ENCODE results near the gene ADGRA1.

The ADGRA1 gene

DNA sequence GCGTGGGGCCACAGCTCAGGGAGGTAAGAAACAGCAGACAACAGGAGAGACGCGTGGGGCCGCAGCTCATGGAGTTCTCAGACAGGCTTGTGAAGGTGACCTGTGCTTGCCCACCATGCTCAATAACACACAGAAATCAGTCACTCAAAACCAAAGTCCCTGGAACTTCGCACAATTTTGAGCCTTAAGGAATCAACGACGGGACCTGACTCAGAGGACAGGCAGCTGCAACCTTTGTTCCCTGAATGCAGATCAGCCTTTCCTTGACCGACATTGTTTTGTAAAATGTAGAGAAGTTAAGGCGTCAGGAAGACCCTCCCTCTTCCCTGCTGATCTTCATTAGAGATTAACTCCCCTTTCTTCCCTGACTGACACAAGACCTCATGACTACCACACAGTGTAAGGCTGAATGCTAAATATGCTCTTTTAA is 63.8 kb downstream of the ADGRA1 start:
- DNase-seq, result no peak

- DNase-seq, result no peak
These were observed 66.7 kb downstream of the ADGRA1 start for GRCh38 chr10:133154411-133154810.

DNA sequence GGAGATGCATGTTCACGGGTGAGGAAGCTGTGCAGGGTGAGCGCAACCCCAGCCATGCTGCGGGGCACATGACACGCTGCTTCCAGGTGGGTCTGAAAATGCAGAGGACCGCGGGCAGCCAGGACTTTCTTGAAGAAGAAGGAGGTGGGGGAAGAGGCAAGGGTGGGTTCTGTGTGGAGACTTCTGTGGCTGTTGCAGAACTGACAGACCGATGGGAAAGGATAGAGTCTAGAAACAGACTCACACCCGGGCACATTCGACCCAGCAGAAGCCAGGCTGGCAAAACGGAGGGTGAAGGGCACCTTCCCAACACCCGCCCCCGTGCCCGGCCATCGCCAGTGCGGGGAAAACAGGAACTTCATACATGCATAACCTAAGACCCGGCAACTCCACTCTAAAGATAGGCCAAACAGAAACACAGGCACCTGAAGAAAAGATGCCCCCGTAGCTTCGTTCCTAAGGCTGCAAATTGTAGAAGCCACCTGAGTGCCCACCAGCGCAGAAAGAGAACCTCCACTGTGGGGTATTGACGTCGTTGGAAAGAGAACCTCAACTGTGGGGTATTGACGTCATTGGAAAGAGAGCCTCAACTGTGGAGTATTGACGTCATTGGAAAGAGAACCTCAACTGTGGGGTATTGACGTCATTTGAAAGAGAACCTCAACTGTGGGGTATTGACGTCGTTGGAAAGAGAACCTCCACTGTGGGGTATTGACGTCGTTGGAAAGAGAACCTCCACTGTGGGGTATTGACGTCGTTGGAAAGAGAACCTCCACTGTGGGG is 67.5 kb downstream of the ADGRA1 start:
- DNase-seq, result no peak

- DNase-seq, result no peak
These were observed 69.2 kb downstream of the ADGRA1 start for GRCh38 chr10:133156674-133157579.

- no peak for DNase-seq
These were observed 70.1 kb downstream of the ADGRA1 start for GRCh38 chr10:133157662-133158436.

GRCh38 chr10:133158437-133158755 is 70.7 kb downstream of the ADGRA1 start:
- no peak for DNase-seq

DNA sequence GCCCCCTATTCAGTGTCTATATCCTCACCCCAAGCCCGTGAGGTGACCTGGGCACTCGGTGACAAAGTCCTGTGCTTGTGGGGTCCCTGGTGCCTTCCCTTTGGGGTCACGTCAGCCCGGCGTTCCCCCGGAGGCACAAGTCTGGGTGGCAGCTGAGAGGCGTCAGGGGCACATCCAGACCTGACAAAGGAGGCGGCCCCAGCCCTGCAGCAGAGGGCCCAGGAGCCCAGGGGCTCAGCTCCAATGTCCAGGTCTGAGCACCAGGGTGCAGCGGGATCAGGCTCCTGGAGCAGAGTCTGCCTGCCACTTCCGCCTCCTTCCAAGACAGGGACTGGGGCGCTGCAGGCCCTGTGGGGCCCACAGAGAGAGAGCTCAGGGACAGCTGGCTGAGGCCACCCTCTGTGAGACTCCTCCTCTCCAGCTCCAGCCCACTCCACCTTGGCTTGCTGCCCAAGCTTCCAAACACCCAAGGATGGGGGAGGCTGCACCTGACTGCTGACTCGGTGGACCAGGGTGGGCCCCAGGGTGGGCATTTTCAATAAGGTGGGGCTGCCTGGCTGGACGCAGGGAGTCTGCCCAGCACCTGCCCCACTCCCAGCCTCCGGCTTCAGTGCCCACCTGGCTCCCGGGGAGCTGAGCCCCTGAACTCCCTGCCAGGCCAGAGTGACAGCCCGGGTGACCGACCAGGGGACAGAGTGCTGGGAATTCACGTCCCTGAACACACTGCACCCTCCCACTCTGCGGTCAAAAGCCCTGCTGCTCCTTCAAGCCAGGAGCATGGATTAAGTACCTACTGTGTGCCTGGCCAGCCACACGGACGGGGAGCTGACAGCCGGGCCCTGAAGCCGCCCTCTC is 71.3 kb downstream of the ADGRA1 start:
- DNase-seq, result peak in 1 of 2 experiments; percentile 21

GRCh38 chr10:133159611-133159949 is 71.9 kb downstream of the ADGRA1 start:
- DNase-seq, result no peak

DNA sequence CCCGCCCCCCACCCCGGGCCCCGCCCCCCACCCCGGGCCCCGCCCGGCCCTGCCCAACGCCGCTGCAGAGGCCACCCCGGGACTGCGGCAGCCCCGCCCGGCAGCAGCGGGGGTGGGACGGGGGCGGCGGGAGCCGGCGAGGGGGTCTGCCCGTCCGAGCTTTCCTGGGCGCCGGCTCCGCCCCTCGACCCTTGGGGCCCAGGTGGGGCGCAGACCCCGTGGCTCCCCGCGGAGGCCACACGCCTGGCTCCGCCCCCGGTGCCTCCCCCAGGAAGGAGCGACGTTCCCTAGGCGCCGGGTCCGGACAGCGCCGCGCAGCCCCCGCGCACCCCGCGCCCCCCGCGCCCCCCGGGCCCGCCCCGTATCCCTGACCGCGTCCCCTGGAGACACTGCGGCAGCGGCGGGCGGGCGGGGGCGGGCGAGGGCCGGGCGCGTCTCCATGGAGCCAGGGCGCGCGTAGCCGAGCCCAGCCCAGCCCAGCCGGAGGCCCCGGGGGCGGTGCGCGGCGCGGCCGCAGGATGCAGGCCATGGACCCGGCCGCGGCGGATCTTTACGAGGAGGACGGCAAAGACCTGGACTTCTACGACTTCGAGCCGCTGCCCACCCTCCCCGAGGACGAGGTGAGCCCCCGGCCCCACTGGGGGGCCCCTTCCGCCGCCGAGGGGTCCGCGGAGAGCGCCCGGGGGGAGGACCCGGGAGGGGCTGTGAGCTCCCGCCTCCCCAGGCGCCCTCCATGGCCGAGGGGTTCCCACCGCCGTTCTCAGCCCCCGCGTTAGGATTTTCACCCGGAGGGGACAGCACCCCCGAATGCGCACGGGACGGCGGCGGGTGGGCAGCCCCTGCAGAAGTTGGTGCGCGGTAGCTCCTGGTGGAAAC is 72.5 kb downstream of the ADGRA1 start, which contains the start of gene KNDC1:
TSS of gene KNDC1 (plus strand) at position 270 of the 876 bp plus-strand sequence. CDS start at position 519, 249 bp downstream.
- no peak for DNase-seq

DNA sequence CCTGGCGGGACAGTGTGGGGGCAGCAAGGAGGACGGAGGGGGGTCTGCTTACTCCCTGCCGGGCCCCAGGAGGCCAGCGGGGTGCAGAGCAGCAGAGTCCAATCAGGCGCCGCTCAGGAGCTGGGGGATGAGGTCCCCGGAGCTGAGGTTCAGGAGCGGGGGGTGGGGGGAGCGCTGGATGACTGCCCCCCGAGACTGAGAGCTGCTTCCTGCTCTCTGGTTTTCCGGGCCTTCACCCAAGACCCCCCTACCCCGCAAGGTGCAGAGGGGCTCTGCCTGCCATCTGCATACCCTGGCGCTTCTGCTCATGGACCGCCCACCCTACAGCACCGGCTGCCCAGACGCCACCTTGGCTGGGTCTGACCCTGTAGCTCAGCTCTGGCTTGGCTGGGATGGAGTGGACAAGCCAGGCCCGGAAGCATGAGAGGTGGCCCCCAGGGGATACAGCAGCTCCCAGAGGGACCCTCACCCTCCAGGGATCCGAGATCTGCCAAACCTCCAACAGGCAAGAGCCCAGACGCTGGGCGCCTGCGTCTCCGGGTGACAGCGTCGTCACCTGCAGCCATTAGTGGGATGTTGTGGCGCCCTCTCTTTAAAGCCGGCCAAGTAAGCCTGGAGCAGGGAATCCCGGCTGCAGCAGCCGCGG is 73.2 kb downstream of the ADGRA1 start:
- DNase-seq, result no peak

- no peak for DNase-seq
These were observed 73.9 kb downstream of the ADGRA1 start for GRCh38 chr10:133161486-133162109.

GRCh38 chr10:133162178-133162909 is 74.6 kb downstream of the ADGRA1 start:
- no peak for DNase-seq

DNA sequence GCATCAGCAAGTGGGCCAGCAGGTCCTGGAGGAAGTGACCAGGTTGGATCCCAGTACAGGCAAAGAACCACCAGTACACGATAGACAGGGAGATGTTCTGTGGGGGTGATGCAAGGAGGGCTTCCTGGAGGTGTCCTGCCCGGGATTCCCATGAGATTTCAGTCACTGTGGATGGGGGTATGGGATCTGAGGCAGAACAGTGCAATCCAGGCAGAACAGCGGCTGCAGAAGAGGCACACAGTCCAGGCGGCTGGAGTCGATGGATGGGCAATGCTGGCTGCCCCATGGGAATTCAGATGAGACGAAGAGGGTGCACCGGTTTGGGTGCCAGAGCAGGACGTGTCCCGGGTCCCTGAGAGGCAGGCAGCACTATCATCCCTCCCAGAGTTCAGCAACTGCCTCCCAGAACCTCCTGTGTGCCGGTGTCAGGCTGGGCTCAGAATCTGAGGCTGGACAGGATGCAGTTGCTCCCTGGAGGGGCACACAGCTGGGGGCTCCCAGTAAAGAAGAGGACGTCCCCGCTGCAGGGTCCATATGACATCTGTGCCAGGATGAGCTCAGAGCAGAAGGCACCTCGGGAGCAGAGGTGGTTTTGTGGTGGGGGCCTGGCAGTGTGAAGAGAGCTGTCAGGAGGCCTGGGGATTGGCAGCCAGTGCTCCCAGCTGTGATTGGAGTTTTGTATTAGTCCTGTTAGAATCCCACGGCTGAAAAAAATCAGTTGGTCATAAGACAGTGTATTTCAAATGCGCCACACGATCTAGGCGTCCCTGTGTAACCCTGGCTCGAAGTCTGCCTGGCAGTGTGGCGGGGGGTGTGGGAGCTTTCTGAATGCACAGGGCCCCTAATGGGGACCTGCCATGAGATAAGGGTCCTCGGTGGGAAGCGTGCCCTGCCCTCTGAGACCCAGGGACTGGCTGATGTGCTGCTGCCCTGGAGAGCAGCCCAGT is 75.5 kb downstream of the ADGRA1 start:
- no peak for DNase-seq

GRCh38 chr10:133163889-133164815 is 76.4 kb downstream of the ADGRA1 start:
- no peak for DNase-seq

DNA sequence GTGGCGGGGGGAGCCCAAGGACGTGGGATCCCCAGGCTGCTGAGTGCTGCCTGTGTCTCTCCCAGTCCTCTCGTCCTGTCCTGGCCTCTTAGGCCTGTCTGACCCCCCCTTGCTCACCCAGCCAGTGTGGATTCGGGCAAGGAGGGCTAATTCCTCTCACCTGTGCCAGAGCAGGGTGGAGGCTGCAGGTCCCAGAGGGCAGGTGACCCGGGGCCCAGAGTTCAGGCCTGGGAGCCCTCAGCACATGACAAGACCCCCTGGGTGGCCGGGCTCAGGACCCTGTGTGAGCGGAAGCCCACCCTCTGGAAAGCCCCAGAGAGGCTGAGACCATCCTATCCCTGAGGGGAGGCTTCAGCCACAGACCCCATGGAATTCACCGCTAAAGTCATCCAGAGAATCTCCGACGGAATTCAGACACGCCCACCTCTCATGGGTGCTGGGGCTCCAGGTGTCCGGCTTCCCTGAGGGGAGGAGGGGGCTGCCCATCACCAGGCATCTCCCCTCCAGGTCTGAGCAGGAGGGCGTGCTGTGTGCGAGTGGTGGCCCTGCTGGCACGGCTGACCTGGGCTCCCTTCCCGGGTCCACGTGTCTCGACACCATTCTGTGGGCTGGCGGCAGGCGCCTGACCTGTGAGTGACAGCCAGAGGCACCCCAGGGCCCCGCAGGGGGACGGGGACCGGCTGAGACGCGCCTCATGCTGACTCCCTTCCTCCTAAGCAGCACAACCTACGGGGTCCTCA is 77.3 kb downstream of the ADGRA1 start:
- no peak for DNase-seq

Data from SHP77 (cell line).